Stimulated activated effector memory CD8-positive, alpha-beta T cell treated with anti-CD3 and anti-CD28 coated beads, Interleukin-12 subunit alpha, Interleukin-12 subunit beta, amount 100 ng/mL, for 72 hours (primary cell): ENCODE results near the gene TJAP1.
"Not testable (repeated sequence)": the region's sequence is repeated elsewhere in the genome, so short reads cannot be mapped to it uniquely, and the experiment has no call there.

Experiments used
- ATAC-seq: fragments of 150-1000 bp; cut with Tn5 transposase; 2 replicates; pipeline ENCODE4 v1.10.0; 2021
- DNase-seq, 2 donors: peaks; one replicate each; pipeline ENCODE4 v3.0.0; 2021 to 2022; ENCODE audit warnings: low spot score in 2 of 2
- H3K27ac Mint-ChIP-seq: one replicate; pipeline ENCODE4 v1.8.0; 2022; ENCODE audit warnings: mild to moderate bottlenecking, mixed read lengths
- H3K36me3 Mint-ChIP-seq: one replicate; pipeline ENCODE4 v1.8.0; 2022; ENCODE audit warnings: mild to moderate bottlenecking, mixed read lengths
- H3K4me1 Mint-ChIP-seq: one replicate; pipeline ENCODE4 v1.8.0; 2022; ENCODE audit warnings: mixed read lengths
- H3K4me3 Mint-ChIP-seq: one replicate; pipeline ENCODE4 v1.8.0; 2022; ENCODE audit warnings: mild to moderate bottlenecking, mixed read lengths
- H3K9me3 Mint-ChIP-seq: one replicate; pipeline ENCODE4 v1.8.0; 2022; ENCODE audit warnings: mixed read lengths

TJAP1 gene

GRCh38 chr6:43445576-43445975 lies 31.8 kb upstream of the TJAP1 start:
- Mint-ChIP-seq H3K4me3 (no peak overlapping the region), H3K9me3 (no peaks in the 10 kb centered on the region), H3K36me3 (peaks cover 55% of the 10 kb centered on the region), H3K4me1 (no peaks in the 10 kb centered on the region), H3K27ac (peak overlapping the region; percentile 30)
- ATAC-seq (no peak), DNase-seq (no peak)

GRCh38 chr6:43447604-43448003 lies 29.8 kb upstream of the TJAP1 start:
- DNase-seq: no peak
- Mint-ChIP-seq H3K27ac (no peak overlapping the region), H3K4me1 (no peaks in the 10 kb centered on the region), H3K36me3 (peaks cover 47% of the 10 kb centered on the region), H3K4me3 (no peak overlapping the region), H3K9me3 (no peaks in the 10 kb centered on the region)
- no peak for ATAC-seq

GRCh38 chr6:43448916-43449315 lies 28.5 kb upstream of the TJAP1 start:
- Mint-ChIP-seq H3K9me3 (no peaks in the 10 kb centered on the region), H3K4me3 (no peak overlapping the region), H3K27ac (peak overlapping the region; percentile 64), H3K36me3 (peaks cover 41% of the 10 kb centered on the region), H3K4me1 (no peaks in the 10 kb centered on the region)
- DNase-seq (no peak), ATAC-seq (no peak)

DNA sequence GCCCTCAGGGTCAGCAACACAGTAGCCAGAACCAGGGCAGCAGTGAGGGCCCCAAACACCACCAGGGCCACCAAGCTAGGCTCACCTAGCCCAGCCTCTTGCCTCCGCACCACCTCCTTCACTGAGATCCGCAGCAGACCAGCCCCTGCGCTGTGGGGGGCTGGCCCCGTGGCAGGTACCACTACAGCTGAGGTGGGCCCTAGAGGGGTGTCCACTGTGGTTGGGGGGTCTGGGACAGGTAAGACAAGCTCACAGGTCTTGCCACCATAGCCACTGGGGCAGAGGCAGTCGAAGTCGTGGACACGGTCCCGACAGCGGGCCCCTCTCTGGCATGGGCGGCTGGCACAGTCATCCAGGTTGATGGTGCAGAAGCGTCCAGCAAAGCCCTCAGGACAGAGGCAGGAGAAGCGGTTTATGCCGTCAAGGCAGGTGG lies 26.7 kb upstream of the TJAP1 start:
- Mint-ChIP-seq H3K4me3 (no peak overlapping the region), H3K27ac (no peak overlapping the region), H3K4me1 (peaks cover 10% of the 10 kb centered on the region), H3K36me3 (peaks cover 48% of the 10 kb centered on the region), H3K9me3 (no peaks in the 10 kb centered on the region)
- no peak for ATAC-seq
- no peak for DNase-seq

- Mint-ChIP-seq H3K4me1 (peaks cover 17% of the 10 kb centered on the region), H3K9me3 (no peaks in the 10 kb centered on the region), H3K4me3 (no peak overlapping the region), H3K36me3 (peaks cover 48% of the 10 kb centered on the region), H3K27ac (peak overlapping the region; percentile 80)
- ATAC-seq: no peak
- DNase-seq: no peak
Measured at GRCh38 chr6:43451348-43451747, 26.0 kb upstream of the TJAP1 start.

DNA sequence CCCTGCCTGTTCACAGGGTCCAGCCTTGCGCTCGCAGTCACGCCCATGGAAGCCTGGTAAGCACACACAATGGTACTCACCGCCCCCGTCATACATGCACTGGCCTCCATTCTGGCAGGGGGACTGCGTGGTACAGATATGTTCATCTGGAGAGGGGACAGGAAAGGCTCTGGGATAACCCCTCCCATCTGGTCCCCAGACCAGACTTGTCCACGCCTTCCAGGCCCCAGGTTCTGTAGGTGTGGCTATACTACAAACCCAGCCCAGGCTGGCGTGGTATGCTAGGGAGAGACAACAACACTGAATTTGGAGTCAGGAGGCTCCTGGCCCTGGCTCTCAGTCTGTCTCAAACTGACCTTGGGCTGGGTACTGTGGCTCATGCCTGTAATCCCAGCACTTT lies 25.4 kb upstream of the TJAP1 start:
- peaks cover 42% of the 10 kb centered on the region for H3K36me3 Mint-ChIP-seq

DNA sequence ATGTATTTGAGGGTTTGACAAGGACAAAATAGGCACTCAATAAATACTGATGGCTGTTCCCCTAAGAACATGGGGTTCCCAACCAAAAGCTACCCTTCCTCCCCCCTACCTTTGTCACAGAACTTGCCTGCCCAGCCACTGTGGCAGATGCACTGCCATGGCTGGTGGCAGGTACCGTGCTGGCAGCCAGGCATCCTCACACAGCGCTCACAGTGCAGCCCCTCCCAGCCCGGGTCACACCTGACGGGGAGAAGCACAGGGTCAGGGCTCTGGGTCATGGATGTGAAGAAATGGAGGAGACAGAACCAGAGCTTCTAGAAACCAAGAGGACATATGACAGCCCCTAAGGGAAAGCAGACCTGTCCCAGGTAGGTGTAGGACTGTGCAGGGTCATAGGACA lies 24.5 kb upstream of the TJAP1 start:
- ATAC-seq (no peak), DNase-seq (no peak)
- Mint-ChIP-seq H3K27ac (no peak overlapping the region), H3K4me3 (no peak overlapping the region), H3K9me3 (no peaks in the 10 kb centered on the region), H3K4me1 (peaks cover 24% of the 10 kb centered on the region), H3K36me3 (peaks cover 42% of the 10 kb centered on the region)

More for the DNA sequence above, 25.4 kb upstream of the TJAP1 start:
- H3K4me3 Mint-ChIP-seq: no peak overlapping the region
- no peaks in the 10 kb centered on the region for H3K9me3 Mint-ChIP-seq
- DNase-seq: no peak
- peak overlapping the region; percentile 80 for H3K27ac Mint-ChIP-seq
- peaks cover 23% of the 10 kb centered on the region for H3K4me1 Mint-ChIP-seq
- no peak for ATAC-seq

DNA sequence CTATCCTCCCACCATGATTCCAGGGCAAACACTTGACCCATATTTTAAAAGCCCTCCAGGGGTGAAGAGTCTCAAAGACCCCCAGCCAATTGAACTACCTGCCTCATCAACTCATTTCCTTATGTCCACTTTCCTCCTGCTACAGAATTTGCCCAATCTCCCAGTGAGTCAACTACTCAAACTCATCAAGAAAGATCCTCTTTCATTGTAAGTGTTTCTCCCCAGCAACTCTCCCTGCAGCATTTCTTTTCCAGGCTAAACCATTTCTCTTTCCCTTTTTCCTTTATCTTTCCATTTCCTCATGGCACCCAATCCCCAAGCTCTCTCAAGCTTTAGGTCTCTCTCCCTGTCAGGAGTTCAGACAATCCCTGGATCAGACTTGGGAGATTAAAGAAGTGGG lies 23.5 kb upstream of the TJAP1 start:
- H3K4me3 Mint-ChIP-seq: peak overlapping the region; percentile 82
- H3K27ac Mint-ChIP-seq: no peak overlapping the region
- ATAC-seq (no peak), DNase-seq (no peak)
- H3K9me3 Mint-ChIP-seq: no peaks in the 10 kb centered on the region
- H3K4me1 Mint-ChIP-seq: peaks cover 24% of the 10 kb centered on the region
- H3K36me3 Mint-ChIP-seq: peaks cover 42% of the 10 kb centered on the region

GRCh38 chr6:43454290-43454695 lies 23.1 kb upstream of the TJAP1 start:
- Mint-ChIP-seq H3K4me1 (peaks cover 24% of the 10 kb centered on the region), H3K4me3 (peak overlapping the region; percentile 82), H3K27ac (peak overlapping the region; percentile 40), H3K9me3 (no peaks in the 10 kb centered on the region), H3K36me3 (peaks cover 40% of the 10 kb centered on the region)
- DNase-seq: peak; percentile 75 to 89
- ATAC-seq: peak; percentile 22

DNA sequence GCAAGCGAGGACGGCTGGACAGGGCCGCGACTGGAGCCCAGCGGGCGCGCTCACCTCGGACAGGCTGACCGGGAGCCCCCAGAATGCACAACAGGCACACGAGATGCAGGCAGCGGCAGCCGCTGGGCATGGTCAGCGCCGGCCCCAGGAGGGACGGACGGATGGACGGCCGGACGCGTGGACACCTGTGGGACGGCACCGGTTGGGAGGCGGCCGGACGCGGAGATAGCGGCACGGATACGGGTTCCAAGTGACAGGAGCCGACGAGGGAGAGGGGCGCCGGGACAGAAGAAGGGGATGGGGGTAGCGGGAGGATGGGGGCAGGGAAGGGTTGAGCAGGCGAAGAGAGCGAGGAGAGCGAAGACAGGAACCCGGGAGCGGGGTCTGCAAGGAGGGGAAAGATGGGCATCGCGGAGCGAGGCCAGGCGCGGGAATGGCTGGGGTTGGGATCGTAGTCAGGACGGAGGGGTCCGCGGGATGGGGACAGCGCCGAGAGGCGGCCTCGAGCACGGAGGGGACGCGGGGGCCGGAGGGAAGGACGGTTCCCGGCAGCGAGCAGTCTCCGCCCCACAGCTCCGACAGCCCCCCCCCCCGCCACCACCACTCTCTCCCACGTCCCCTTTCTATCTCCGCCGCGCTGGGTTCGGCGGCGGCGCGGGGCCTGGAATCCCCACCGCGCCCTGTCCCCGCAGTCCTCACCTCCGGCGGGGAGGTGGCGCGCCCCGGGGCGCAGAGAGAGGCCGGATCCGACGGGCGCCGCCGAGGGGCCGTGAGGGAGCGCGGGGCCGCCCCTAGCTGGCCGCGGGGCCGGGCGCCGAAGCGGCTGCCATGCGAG lies 22.5 kb upstream of the TJAP1 start:
- Mint-ChIP-seq H3K4me3 (peak overlapping the region; percentile 82), H3K4me1 (peaks cover 24% of the 10 kb centered on the region), H3K36me3 (peaks cover 34% of the 10 kb centered on the region), H3K9me3 (no peaks in the 10 kb centered on the region), H3K27ac (peak overlapping the region; percentile 69)
- ATAC-seq (peak; percentile 78), DNase-seq (peak in 1 of 2 donors; percentile 13)

DNA sequence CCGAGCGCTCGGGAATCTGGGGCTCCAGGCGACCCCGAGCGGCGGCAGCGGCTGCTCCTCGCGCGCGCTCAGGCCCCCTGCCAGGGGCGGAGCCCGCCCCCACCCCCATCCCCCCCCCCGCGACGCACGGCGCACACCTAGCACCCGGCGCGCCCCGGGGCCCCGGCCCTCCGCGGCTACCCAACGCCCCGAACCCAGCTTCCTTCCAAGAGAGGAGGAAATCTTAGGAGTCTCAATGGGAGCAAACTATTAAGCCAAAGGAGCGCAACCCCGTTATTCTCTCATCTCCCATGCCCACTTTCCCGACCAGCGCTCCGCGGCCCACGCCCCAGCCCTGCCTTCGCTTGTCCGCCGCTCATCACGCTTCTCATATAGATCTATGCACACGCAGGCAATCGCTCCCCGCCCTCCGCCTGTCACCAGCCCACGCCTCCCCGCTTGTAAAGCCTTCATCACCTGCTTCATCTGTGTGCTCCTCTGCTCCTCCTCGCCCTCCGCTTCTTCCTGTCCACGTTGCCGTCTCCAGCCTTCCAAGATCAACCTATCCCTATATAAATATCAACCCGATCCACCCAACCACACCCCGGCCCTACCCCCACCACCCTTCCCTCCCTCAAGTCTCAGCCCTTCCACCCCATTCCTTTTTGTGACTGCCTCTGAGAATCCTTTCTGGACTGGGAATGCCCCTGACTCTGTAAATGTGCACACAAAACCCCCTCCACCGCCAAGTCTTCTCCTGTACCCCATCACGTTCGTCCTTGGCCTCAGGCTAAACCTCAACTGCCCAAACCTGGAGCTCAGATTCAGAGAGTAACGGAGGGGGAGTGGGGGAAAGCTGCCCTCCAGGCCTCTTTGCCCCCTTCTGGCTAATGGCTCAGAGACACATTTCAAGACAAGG lies 21.6 kb upstream of the TJAP1 start, which contains the start of gene DLK2:
Gene DLK2 (minus strand): TSS at position 18 of the 898 bp plus-strand sequence. CDS start 723 bp downstream, outside the sequence.
- peaks cover 25% of the 10 kb centered on the region for H3K36me3 Mint-ChIP-seq
- ATAC-seq: peak; percentile 76
- peak within 1 kb of the TSS; percentile 69 for H3K27ac Mint-ChIP-seq
- no peaks in the 10 kb centered on the region for H3K9me3 Mint-ChIP-seq
- DNase-seq: peak; percentile 21 to 68
- H3K4me3 Mint-ChIP-seq: peak within 1 kb of the TSS; percentile 82
- peaks cover 24% of the 10 kb centered on the region for H3K4me1 Mint-ChIP-seq

DNA sequence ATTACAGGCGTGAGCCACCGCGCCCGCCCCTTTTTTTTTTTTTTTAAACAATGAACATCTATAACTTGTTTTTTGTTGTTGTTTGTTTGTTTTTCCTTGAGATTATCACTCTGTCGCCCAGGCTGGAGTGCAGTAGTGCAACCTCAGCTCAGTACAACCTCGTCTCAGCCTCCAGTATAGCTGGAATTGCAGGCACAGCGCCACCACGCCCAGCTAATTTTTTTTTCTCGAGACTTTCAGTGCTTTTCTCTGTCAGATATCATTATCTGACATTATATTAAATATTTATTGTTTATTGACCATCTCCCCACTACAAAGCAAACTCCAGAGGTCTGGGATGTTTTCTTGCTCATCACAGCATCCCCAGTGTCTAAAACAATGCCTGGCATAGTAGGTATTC lies 19.7 kb upstream of the TJAP1 start:
- ATAC-seq: no peak
- Mint-ChIP-seq H3K27ac (no peak overlapping the region), H3K4me3 (no peak overlapping the region), H3K36me3 (peaks cover 18% of the 10 kb centered on the region), H3K4me1 (peaks cover 24% of the 10 kb centered on the region), H3K9me3 (no peaks in the 10 kb centered on the region)
- DNase-seq: no peak

GRCh38 chr6:43458154-43458553 lies 19.2 kb upstream of the TJAP1 start:
- H3K4me1 Mint-ChIP-seq: peaks cover 24% of the 10 kb centered on the region
- not testable (repeated sequence) for ATAC-seq, H3K27ac Mint-ChIP-seq, H3K4me3 Mint-ChIP-seq, H3K9me3 Mint-ChIP-seq, DNase-seq
- H3K36me3 Mint-ChIP-seq: peaks cover 18% of the 10 kb centered on the region

GRCh38 chr6:43459535-43459934 lies 17.8 kb upstream of the TJAP1 start:
- peaks cover 18% of the 10 kb centered on the region for H3K4me1 Mint-ChIP-seq
- peaks cover 7% of the 10 kb centered on the region for H3K36me3 Mint-ChIP-seq
- no peak overlapping the region for H3K27ac Mint-ChIP-seq
- H3K4me3 Mint-ChIP-seq: no peak overlapping the region
- DNase-seq (no peak), ATAC-seq (no peak)
- no peaks in the 10 kb centered on the region for H3K9me3 Mint-ChIP-seq

GRCh38 chr6:43460032-43460431 lies 17.3 kb upstream of the TJAP1 start:
- H3K9me3 Mint-ChIP-seq: no peaks in the 10 kb centered on the region

More at GRCh38 chr6:43460032-43460431, 17.3 kb upstream of the TJAP1 start:
- DNase-seq: no peak
- H3K4me3 Mint-ChIP-seq: no peak overlapping the region
- H3K27ac Mint-ChIP-seq: no peak overlapping the region
- H3K4me1 Mint-ChIP-seq: peaks cover 17% of the 10 kb centered on the region
- no peak for ATAC-seq
- H3K36me3 Mint-ChIP-seq: peaks cover 7% of the 10 kb centered on the region
